ENCODE data around the gene CCDC175. TPM values are rescaled to one million over a fixed set of nuclear protein-coding genes. Genes with fewer than 3 reads are reported as not detected.

CCDC175 gene
- total and polyA plus RNA-seq, 2 experiments from 2014 or later: not detected

- H3K4me3 ChIP-seq: no peak overlapping the region
- no peaks in the 10 kb centered on the region for H4K20me1 ChIP-seq (ENCODE audit: insufficient read depth, poor library complexity, severe bottlenecking)
- no peaks in the 10 kb centered on the region for H3K4me1 ChIP-seq (ENCODE audit: insufficient read depth)
- no peak overlapping the region for H2AFZ ChIP-seq
- no peaks in the 10 kb centered on the region for H3K36me3 ChIP-seq (replicated peaks; ENCODE audit: insufficient read depth, low read depth)
- 65% methylated on average over 2 of the region's 2 CpGs for WGBS (ENCODE audit: low lambda C conversion rate, missing lambda C conversion rate)
- H3K79me2 ChIP-seq: no peaks in the 10 kb centered on the region
- no peak overlapping the region for H3K27ac ChIP-seq
- no peak for DNase-seq (ENCODE audit: low spot score)
- H3K27me3 ChIP-seq: no peaks in the 10 kb centered on the region
- no peaks in the 10 kb centered on the region for H3K9me3 ChIP-seq (ENCODE audit: low read depth)
- H3K9me2 ChIP-seq (replicated peaks; ENCODE audit: insufficient read depth): no peaks in the 10 kb centered on the region
- H3K4me2 ChIP-seq: no peak overlapping the region
- TF ChIP-seq EZH2 (IDR thresholded peaks at IDR 0.05; ENCODE audit: borderline replicate concordance): no peak
- no peak for TF ChIP-seq CTCF (IDR thresholded peaks at IDR 0.05; ENCODE audit: poor library complexity)
- TF ChIP-seq EZH2phosphoT487 (IDR thresholded peaks at IDR 0.05; ENCODE audit: low read depth, severe bottlenecking, unreplicated experiment): no peak
Observed at GRCh38 chr14:59583755-59584154, 7.1 kb upstream of the CCDC175 start.

- no peaks in the 10 kb centered on the region for H4K20me1 ChIP-seq (ENCODE audit: insufficient read depth, poor library complexity, severe bottlenecking)
- H3K4me2 ChIP-seq: no peak overlapping the region
- 90% methylated on average over 23 of the region's 23 CpGs for WGBS (ENCODE audit: low lambda C conversion rate, missing lambda C conversion rate)
- no peak overlapping the region for H2AFZ ChIP-seq
- H3K27ac ChIP-seq: no peak overlapping the region
- TF ChIP-seq EZH2 (IDR thresholded peaks at IDR 0.05; ENCODE audit: borderline replicate concordance): no peak
- TF ChIP-seq CTCF (IDR thresholded peaks at IDR 0.05; ENCODE audit: poor library complexity): no peak
- TF ChIP-seq EZH2phosphoT487 (IDR thresholded peaks at IDR 0.05; ENCODE audit: low read depth, severe bottlenecking, unreplicated experiment): no peak
- DNase-seq (ENCODE audit: low spot score): no peak
- no peaks in the 10 kb centered on the region for H3K79me2 ChIP-seq
- H3K9me3 ChIP-seq (ENCODE audit: low read depth): no peaks in the 10 kb centered on the region
- H3K4me3 ChIP-seq: no peak overlapping the region
- H3K4me1 ChIP-seq (ENCODE audit: insufficient read depth): no peaks in the 10 kb centered on the region
- H3K27me3 ChIP-seq: no peaks in the 10 kb centered on the region
- H3K9me2 ChIP-seq (replicated peaks; ENCODE audit: insufficient read depth): no peaks in the 10 kb centered on the region
- no peaks in the 10 kb centered on the region for H3K36me3 ChIP-seq (replicated peaks; ENCODE audit: insufficient read depth, low read depth)
Observed at GRCh38 chr14:59582845-59583509, 6.4 kb upstream of the CCDC175 start.

- H3K4me2 ChIP-seq: no peak overlapping the region
- no peak for DNase-seq (ENCODE audit: low spot score)
- no peaks in the 10 kb centered on the region for H3K9me2 ChIP-seq (replicated peaks; ENCODE audit: insufficient read depth)
- H3K79me2 ChIP-seq: no peaks in the 10 kb centered on the region
- H2AFZ ChIP-seq: no peak overlapping the region
- no peak overlapping the region for H3K4me3 ChIP-seq
- H3K36me3 ChIP-seq (replicated peaks; ENCODE audit: insufficient read depth, low read depth): no peaks in the 10 kb centered on the region
- H3K4me1 ChIP-seq (ENCODE audit: insufficient read depth): no peaks in the 10 kb centered on the region
- H3K27me3 ChIP-seq: no peaks in the 10 kb centered on the region
- no peaks in the 10 kb centered on the region for H3K9me3 ChIP-seq (ENCODE audit: low read depth)
- H4K20me1 ChIP-seq (ENCODE audit: insufficient read depth, poor library complexity, severe bottlenecking): no peaks in the 10 kb centered on the region
- WGBS (ENCODE audit: low lambda C conversion rate, missing lambda C conversion rate): 85% methylated on average over 3 of the region's 3 CpGs
- H3K27ac ChIP-seq: no peak overlapping the region
- no peak for TF ChIP-seq EZH2phosphoT487 (IDR thresholded peaks at IDR 0.05; ENCODE audit: low read depth, severe bottlenecking, unreplicated experiment)
- no peak for TF ChIP-seq CTCF (IDR thresholded peaks at IDR 0.05; ENCODE audit: poor library complexity)
- no peak for TF ChIP-seq EZH2 (IDR thresholded peaks at IDR 0.05; ENCODE audit: borderline replicate concordance)
Observed at GRCh38 chr14:59582161-59582560, 5.5 kb upstream of the CCDC175 start.

Data from hepatocyte (in vitro differentiated cells).